NCI-H146 treated with DMSO at 0.1 percent for 48 hours (cell line): ENCODE data around the gene EXOC3.

ENCODE experiments used
- DNase-seq: peaks from one replicate; lab custom pipeline; 2025; ENCODE audit not compliant: unreplicated experiment; lab: John Stamatoyannopoulos, UW

Gene EXOC3

DNA sequence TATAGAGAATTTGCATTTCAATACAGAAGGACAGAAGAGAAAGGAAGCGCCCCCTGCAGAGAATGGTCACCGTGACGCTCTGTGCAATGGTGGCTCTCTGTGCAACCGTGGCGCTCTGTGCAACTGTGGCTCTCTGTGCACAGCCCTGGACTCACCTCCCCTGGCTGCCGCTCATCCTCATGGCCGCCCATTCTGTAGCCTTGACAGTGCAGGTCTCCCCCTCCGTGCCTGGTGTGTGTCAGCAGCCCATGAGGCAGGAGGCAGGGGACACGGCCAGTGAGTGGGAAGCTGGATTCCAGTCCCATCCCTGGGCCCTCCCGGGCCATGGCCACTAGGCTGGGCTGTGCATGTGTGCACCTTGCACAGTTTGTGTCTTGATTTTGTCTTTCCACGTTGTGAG lies 12.0 kb downstream of the EXOC3 start:
- DNase-seq: no peak

GRCh38 chr5:455806-456205 lies 12.8 kb downstream of the EXOC3 start:
- no peak for DNase-seq

- DNase-seq: no peak
Measured at GRCh38 chr5:456351-457194, 13.6 kb downstream of the EXOC3 start.

DNA sequence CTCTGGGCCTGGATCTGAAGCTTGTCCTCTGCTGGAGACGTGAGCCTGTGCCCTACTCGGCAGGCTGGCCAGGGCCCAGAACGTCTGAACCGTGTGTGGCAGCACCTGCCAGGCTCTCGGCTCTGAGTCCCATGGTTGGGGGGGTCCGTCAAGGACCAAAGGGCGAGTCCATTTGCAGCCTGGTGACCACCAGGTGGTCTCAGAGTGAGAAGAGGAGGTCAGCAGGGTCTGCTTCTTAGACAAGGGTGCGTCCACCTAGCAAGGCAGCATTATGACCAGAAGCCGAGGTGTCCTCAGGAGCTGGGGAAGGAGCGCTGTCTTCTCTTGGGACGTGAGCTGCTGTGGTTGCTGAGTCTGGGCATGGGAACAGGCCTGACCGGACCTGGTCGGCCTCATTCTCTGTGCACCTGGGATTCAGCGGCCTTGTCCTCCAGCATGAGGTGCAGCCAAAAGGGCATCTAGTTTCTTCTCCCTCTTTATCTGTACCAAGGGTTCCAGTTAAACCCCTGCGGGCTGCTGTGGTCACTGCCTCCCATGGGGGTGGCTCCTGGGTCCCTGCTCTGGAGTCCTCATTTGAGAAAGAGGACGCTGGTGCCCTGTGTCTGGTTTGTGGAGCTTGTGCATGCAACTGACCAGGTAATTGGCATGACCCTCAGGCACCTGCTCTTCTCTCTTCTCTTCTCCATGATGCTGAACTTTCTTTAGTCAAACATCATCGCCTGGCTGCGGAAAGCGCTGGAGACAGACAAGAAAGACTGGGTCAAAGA lies 14.4 kb downstream of the EXOC3 start:
- no peak for DNase-seq

DNA sequence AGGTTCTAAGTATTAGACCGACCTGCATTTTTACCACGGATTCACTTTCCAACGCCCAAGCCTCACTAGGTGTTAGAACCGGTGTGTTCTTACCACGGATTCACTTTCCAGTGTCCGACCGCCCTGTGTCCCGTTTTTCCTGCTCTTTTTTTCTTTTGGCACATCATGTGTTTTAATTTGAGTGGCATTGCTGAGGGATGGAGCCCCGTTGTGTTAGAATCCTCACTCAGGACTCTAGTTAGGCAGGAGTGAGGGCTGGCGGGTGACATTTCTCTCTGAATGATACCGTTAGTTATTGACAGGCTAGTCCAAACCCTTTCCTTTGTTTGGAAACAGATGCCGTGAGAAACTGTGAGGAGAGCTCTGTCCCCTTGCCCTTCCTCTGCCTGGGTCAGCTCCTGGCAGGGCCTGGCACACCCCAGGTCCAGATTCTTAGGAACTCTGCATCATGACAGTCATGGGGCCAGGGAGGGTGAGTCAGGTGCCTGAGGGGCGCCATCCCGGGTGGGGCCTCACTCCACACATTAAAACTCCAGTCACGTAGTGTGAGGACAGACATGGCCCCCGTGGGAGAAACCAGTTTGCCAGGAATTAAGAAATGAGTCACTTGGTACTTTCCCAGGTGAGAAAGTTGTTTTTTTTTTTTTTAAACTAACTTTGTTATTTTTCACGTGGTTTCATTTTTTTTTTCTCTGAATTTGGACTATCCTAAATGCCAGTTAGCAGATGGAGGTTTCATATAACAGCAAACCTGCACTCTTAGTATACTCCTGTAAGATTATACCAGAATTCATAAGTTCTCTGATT lies 15.8 kb downstream of the EXOC3 start:
- DNase-seq: no peak

DNA sequence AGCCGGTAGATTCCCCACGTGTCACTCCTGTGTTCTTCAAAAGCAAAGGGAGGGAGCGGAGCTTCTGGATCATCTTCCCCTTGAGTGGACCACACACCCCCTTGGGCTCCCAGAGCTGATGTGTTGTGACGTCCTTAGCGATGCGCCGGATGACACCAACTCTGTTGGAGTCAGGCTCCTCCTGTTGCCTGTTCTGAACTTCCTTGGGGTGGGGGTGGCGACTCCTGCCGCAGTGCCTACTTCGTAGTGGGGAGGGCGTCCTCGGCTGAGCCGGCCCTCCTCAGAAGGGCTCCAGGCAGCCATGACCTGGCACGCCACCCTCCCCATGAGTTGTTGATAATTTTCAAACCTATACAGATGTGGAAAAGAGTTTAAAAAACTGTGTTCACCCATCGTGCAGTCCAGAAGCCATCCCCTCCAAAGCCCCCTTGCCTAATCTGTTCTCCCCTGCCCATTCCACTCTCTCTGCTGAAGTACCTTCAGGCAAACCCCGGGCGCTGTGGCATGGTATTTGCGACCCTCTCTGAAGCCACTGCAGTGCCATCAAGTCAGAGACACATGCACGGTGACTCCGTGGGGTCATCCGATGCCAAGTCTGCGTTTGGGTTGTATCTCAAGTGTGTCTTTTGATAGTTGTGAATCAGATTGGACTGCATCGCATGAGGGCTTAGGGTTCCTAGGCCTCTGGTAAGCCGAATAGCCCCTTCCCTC lies 16.7 kb downstream of the EXOC3 start:
- no peak for DNase-seq

DNA sequence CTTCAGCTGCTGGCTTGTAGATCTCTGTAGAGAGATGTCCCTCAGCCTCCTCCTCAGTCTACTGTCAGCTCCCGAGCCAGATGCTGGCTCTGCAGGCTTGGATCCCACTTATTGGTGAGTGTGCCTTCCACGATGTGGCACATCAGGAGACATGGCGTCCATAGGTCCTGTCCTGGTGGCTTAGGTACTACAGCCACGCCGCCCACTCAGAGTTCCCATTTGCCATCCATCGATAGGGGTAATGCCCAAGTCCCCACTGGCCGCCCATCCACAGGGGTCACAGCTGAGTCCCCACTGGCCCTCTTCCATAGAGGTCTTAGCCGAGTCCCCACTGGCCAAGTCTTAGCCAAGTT lies 17.3 kb downstream of the EXOC3 start:
- DNase-seq: no peak

DNA sequence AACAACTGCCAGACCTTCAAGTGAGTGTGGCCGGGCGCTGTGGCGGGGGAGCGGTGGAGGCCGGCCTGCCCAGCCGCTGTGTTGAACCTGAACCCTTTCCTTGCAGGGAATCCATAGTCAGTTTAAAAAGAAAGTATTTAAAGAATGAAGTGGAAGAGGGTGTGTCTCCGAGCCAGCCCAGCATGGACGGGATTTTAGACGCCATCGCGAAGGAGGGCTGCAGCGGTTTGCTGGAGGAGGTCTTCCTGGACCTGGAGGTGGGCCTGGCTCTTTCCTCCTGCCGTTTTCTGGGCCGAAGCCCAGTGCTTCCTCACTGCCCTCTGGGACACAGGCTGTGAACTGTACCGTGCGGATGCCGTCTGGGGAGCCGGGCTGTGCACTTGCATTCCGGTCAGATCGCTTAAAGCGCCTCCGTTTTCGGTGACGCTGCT lies 19.1 kb downstream of the EXOC3 start:
- no peak for DNase-seq

DNA sequence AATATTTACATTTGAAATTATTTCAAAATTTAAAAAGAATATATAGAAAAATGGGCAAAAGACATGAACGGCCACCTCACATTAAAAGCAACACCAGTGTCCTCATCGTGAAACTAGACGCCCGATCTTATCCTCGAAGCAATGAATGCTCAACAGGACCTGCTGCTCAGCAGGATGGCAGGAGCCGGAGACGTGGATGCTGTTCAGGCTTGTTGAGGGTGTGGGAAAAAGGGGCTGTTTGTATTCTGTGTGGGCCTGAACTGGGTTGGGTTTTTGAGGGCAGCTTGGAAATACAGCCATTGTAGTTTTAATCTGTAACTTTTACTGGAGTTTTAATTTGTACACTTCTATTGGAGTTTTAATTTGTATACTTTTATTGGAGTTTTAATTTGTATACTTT lies 20.3 kb downstream of the EXOC3 start:
- no peak for DNase-seq

GRCh38 chr5:463952-464351 lies 21.0 kb downstream of the EXOC3 start:
- DNase-seq: no peak

GRCh38 chr5:464446-464842 lies 21.5 kb downstream of the EXOC3 start:
- DNase-seq: no peak

DNA sequence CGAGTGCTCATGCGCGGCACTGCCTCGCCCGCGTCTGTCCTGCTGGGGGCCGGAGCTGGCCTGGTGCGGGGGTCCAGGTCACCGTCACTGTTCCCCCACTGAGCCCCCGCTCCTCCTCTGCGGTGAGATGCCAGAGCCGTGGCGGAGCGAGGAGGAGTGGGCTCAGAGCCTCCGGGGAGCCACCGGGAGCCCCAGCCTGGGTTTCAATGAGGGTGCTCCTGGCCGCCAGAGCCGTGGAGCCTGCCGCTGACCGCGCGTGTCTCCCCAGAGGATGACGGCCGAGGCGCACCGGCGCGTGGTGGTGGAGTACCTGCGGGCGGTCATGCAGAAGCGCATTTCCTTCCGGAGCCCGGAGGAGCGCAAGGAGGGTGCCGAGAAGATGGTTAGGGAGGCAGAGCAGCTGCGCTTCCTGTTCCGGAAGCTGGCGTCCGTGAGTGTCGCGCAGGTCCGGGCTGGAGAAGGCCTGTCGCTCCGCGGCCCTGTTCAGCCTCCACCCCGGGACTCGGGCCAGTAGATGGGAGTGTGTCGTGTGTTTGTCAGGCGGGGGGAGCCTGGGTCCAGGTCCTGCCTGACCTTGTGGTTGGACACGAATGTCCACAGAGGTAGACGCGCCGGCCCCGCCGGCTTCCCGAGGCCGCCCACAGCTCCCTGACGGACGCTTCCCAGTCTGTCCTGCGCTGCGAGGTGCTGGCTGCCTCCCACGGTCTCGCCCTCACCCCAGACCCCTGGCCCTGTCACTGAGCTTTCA lies 22.0 kb downstream of the EXOC3 start:
- no peak for DNase-seq

DNA sequence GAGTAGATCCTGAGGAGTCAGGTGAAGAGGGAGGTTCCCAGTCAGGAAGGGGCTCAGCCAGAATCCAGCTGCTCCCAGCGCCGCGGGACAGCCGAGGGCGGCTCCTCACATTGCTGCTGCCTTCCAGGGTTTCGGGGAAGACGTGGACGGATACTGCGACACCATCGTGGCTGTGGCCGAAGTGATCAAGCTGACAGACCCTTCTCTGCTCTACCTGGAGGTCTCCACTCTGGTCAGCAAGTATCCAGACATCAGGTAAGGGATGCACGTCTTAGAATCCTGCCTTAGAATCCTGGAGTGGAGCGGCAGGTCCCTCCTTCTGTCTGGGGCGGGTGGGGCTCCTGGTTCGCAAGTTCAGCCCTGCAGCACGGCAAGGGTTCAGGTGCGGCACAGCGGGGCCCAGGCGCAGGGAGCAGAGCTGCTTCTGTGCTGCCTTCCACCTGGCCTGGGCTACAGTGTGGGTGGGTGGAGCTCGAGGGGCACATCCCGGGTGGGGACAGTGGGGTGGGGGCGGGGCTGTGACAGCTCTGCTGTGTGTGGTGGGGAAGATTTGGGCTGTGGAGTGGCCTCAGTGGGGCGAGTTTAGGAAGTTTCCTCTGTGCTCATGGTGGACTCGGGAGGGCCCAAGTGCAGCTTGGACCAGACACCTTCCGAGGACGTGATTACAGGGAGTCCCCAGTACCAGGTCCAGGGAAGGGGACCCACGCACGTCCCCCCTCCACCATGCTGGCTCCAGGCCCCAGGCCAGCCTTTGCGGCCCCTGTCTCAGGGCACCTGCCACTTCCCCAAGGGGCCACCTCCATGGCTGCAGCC lies 22.8 kb downstream of the EXOC3 start:
- DNase-seq: no peak

DNA sequence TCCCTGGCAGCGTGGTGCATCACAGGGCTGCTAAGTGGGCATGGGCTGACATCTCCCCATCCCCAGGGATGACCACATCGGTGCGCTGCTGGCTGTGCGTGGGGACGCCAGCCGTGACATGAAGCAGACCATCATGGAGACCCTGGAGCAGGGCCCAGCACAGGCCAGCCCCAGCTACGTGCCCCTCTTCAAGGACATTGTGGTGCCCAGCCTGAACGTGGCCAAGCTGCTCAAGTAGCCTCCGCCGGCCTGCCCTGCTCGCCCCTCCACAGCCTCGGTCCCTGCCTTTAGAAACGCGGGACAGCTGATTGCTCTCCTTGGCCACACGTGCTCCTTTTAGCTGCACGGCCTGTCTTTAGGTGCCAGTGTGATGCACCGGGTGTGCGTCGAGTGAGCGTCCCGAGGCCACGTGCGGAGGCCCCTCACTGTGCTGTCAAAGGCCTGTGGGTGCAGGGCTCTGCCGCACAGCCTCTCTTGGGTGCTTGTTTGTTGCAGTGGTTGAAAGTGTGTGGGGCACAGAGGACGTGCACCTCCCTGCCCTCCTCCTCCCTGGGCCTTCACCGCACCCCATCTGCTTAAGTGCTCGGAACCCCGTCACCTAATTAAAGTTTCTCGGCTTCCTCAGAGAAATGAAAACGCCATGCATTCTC lies 23.8 kb downstream of the EXOC3 start:
- DNase-seq: no peak

DNA sequence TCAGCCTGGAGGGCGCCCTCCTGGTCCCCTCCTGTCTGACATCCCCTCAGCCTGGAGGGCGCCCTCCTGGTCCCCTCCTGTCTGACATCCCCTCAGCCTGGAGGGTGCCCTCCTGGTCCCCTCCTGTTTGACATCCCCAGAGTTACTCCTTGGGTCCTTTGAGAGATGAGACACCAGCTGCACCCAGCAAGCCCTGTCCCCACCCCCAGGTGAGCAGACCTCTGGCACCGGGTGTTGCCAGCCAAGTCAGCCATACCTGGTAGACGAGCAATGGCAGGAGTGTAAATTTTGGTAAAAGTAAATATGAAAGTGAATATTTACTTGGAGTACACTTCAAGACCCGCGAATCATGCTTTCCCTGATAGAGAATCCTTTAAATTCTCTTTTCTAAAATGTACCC lies 25.4 kb downstream of the EXOC3 start:
- DNase-seq: no peak

DNA sequence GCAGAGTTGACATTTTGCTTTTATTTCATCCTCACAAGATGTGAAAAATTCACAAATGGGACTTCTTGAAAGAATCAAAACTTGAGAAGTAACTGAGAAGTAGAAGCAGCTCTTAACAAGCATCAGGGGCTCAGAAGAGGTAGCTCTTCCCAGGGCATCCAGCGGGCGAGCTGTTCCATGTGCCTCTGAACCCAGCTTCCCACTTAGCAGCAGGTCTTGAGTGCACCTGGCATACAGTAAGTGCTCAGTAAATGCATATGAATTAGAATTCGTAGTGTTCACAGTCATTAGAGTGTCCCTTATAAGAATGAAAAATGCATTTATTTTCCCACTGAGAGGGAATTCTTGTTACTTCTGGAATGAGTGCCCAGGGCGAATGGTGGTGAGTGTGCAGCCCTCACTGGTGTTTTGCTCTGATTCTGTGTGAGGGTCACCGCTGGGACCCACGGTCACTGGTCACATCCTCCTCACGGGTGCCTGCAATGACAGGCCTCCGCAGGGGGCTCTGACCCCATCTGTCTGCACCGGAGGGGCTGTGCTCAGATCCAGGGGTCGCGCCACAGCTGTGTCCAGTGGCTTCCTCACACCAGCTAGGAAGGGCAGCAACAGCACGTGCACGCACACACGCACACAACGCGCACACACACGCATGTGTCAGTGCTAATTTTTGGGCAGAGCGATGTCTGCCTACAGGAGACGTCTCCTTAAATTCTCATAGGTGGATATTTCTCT lies 26.9 kb downstream of the EXOC3 start:
- no peak for DNase-seq

GRCh38 chr5:470961-471749 lies 28.2 kb downstream of the EXOC3 start:
- no peak for DNase-seq

DNA sequence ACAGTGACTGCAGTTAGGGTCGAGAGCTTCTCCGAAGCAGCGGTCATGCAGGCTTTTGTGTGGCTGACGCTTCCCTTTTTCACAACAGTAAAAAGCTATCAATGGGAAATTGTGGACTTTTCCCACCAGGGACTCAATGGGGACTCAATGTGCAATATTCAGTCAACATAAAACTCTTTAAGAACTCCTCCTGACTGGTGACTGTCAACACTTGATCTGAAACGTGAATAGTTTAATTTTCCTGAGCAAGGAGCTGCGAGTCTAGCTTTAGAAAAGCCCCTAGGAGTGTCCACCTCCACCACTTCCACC lies 28.7 kb downstream of the EXOC3 start:
- DNase-seq: no peak
